H9 (cell line): ENCODE data around the gene NEDD9. TPM values are rescaled to one million over a fixed set of nuclear protein-coding genes. Genes with fewer than 3 reads are reported as not detected.

Experiments
- DNase-seq: peaks from one replicate; pipeline ENCODE4 v3.0.0-alpha.2; 2017
- H2AFZ ChIP-seq: one replicate; pipeline ENCODE4 v1.6.1; 2013; ENCODE audit warnings: mild to moderate bottlenecking, low read length, control low read depth, moderate library complexity
- H2AK5ac ChIP-seq: 2 replicates; pipeline ENCODE4 v1.6.1; 2013; ENCODE audit warnings: low read length, control low read depth, mixed read lengths; ENCODE audit not compliant: insufficient read length
- H2BK120ac ChIP-seq: one replicate; pipeline ENCODE4 v1.6.1; 2013; ENCODE audit warnings: low read depth, mild to moderate bottlenecking, low read length, control low read depth, inconsistent platforms; ENCODE audit not compliant: poor library complexity, severe bottlenecking
- H2BK12ac ChIP-seq: 2 replicates; pipeline ENCODE4 v1.6.1; 2013; ENCODE audit warnings: low read length, control low read depth, mixed read lengths, low read depth; ENCODE audit not compliant: insufficient read length
- H2BK15ac ChIP-seq: 2 replicates; pipeline ENCODE4 v1.6.1; 2013; ENCODE audit warnings: low read depth, low read length, control low read depth
- H2BK20ac ChIP-seq: one replicate; pipeline ENCODE4 v1.6.1; 2013; ENCODE audit warnings: low read depth, mild to moderate bottlenecking, low read length, control low read depth, inconsistent platforms; ENCODE audit not compliant: poor library complexity, severe bottlenecking
- H2BK5ac ChIP-seq: 2 replicates; pipeline ENCODE4 v1.6.1; 2013; ENCODE audit warnings: low read length, control low read depth, mixed read lengths; ENCODE audit not compliant: insufficient read length
- H3K14ac ChIP-seq: 2 replicates; pipeline ENCODE4 v1.6.1; 2013; ENCODE audit warnings: low read length, control low read depth; ENCODE audit not compliant: insufficient read depth
- H3K18ac ChIP-seq: 2 replicates; pipeline ENCODE4 v1.6.1; 2013; ENCODE audit warnings: low read depth, mild to moderate bottlenecking, mixed read lengths, low read length, control low read depth; ENCODE audit not compliant: insufficient read length
- H3K23ac ChIP-seq: 2 replicates; pipeline ENCODE4 v1.6.1; 2013; ENCODE audit warnings: low read length, control low read depth, mixed read lengths, low read depth; ENCODE audit not compliant: insufficient read length
- H3K23me2 ChIP-seq: 2 replicates; pipeline ENCODE4 v1.6.1; 2013; ENCODE audit warnings: low read depth, mild to moderate bottlenecking, mixed read lengths, low read length, control low read depth; ENCODE audit not compliant: insufficient read length, poor library complexity, severe bottlenecking
- H3K27ac ChIP-seq: 2 replicates; pipeline ENCODE4 v1.5.1; 2013; ENCODE audit warnings: low read length, control low read depth, mixed read lengths, low read depth; ENCODE audit not compliant: insufficient read length
- H3K27me3 ChIP-seq: 2 replicates; pipeline ENCODE4 v1.6.1; 2013; ENCODE audit warnings: low read length, control low read depth, inconsistent platforms; ENCODE audit not compliant: insufficient read depth
- H3K4ac ChIP-seq: 2 replicates; pipeline ENCODE4 v1.6.1; 2013; ENCODE audit warnings: low read depth, mild to moderate bottlenecking, control low read depth, inconsistent platforms, low read length, moderate library complexity
- H3K4me1 ChIP-seq: 2 replicates; pipeline ENCODE4 v1.6.1; 2013; ENCODE audit warnings: low read length, control low read depth, inconsistent platforms; ENCODE audit not compliant: insufficient read depth
- H3K4me2 ChIP-seq: 2 replicates; pipeline ENCODE4 v1.6.1; 2013; ENCODE audit warnings: low read length, control low read depth, mixed read lengths; ENCODE audit not compliant: insufficient read length, insufficient read depth
- H3K56ac ChIP-seq: 2 replicates; pipeline ENCODE4 v1.6.1; 2013; ENCODE audit warnings: low read depth, mild to moderate bottlenecking, mixed read lengths, low read length, control low read depth; ENCODE audit not compliant: insufficient read length
- H3K79me1 ChIP-seq: 2 replicates; pipeline ENCODE4 v1.6.1; 2013; ENCODE audit warnings: low read depth, mild to moderate bottlenecking, moderate library complexity, low read length, control low read depth, inconsistent platforms; ENCODE audit not compliant: insufficient read depth, poor library complexity, severe bottlenecking
- H3K79me2 ChIP-seq: 2 replicates; pipeline ENCODE4 v1.6.1; 2013; ENCODE audit warnings: low read length, control low read depth, inconsistent platforms; ENCODE audit not compliant: insufficient read depth
- H3K9ac ChIP-seq: 2 replicates; pipeline ENCODE4 v1.6.1; 2013; ENCODE audit warnings: low read length, control low read depth, mixed read lengths; ENCODE audit not compliant: insufficient read length; ENCODE audit errors: extremely low read depth
- H3K9me3 ChIP-seq: one replicate; pipeline ENCODE4 v1.6.1; 2013; ENCODE audit warnings: low read depth, low read length, inconsistent platforms; ENCODE audit not compliant: control insufficient read depth
- H3T11ph ChIP-seq: one replicate; pipeline ENCODE4 v1.6.1; 2013; ENCODE audit warnings: mild to moderate bottlenecking, low read length, control low read depth, inconsistent platforms
- H4K20me1 ChIP-seq: one replicate; pipeline ENCODE4 v1.6.1; 2013; ENCODE audit not compliant: control insufficient read depth, insufficient read length, insufficient read depth
- H4K5ac ChIP-seq: 2 replicates; pipeline ENCODE4 v1.6.1; 2013; ENCODE audit warnings: low read depth, mild to moderate bottlenecking, mixed read lengths, low read length, control low read depth; ENCODE audit not compliant: insufficient read length
- H4K8ac ChIP-seq: replicated peaks from 2 replicates; pipeline ENCODE4 v1.6.1; 2013; ENCODE audit warnings: low read length, control low read depth, mixed read lengths, low read depth; ENCODE audit not compliant: insufficient read length
- H4K91ac ChIP-seq: 2 replicates; pipeline ENCODE4 v1.6.1; 2013; ENCODE audit warnings: low read depth, mild to moderate bottlenecking, moderate library complexity, mixed read lengths, low read length, control low read depth; ENCODE audit not compliant: insufficient read length
- H3K27ac Mint-ChIP-seq, 3 experiments: 2 replicates in 2 of 3; 3 replicates in 1 of 3; pipeline ENCODE4 v1.8.0; 2020 to 2021; ENCODE audit warnings: mixed read lengths in 3 of 3, mild to moderate bottlenecking in 1 of 3, moderate library complexity in 1 of 3
- H3K27me3 Mint-ChIP-seq: 2 replicates; pipeline ENCODE4 v1.8.0; 2021; ENCODE audit warnings: low read depth, mild to moderate bottlenecking, moderate library complexity, mixed read lengths
- H3K36me3 Mint-ChIP-seq, 3 experiments: 2 replicates in 2 of 3; 3 replicates in 1 of 3; pipeline ENCODE4 v1.8.0; 2020 to 2021; ENCODE audit warnings: low read depth in 3 of 3, mixed read lengths in 3 of 3; ENCODE audit not compliant: insufficient read depth in 1 of 3
- H3K4me1 Mint-ChIP-seq, 2 experiments: 2 replicates each; pipeline ENCODE4 v1.8.0; 2020; ENCODE audit warnings: mixed read lengths in 2 of 2
- H3K4me3 Mint-ChIP-seq, 2 experiments: 2 replicates in 1 of 2; 3 replicates in 1 of 2; pipeline ENCODE4 v1.8.0; 2020 to 2021; ENCODE audit warnings: mild to moderate bottlenecking in 2 of 2, mixed read lengths in 2 of 2, moderate library complexity in 1 of 2
- H3K9me3 Mint-ChIP-seq, 2 experiments: 2 replicates in 1 of 2; 3 replicates in 1 of 2; pipeline ENCODE4 v1.8.0; 2020; ENCODE audit warnings: mild to moderate bottlenecking in 2 of 2, mixed read lengths in 2 of 2, moderate library complexity in 1 of 2
- CTCF ChIP-seq: fragments of 200-600 bp; sonication (generic); conservative IDR thresholded peaks from 3 replicates; pipeline ENCODE4 v1.8.0; 2021; ENCODE audit warnings: antibody characterized with exemption, mild to moderate bottlenecking
- whole genome bisulfite sequencing: extraction: QIAGEN DNeasy Blood & Tissue Kit; methylation state at CpG from one replicate; pipeline ENCODE4 v1.1.7; 2013; ENCODE audit warnings: missing lambda C conversion rate, low lambda C conversion rate, mixed read lengths; ENCODE audit not compliant: insufficient read length; ENCODE audit errors: extremely low coverage; 5-methylcytosine and 5-hydroxymethylcytosine counted together
- total RNA-seq: library from RNA; stranded (reverse); gene quantifications from 2 replicates; pipeline ENCODE4 v1.2.1, GENCODE V29; 2021

Gene NEDD9
- total RNA-seq, 1 experiment from 2014 or later = 5.5 TPM

- H2BK120ac ChIP-seq = no peak overlapping the region
- H2AFZ ChIP-seq = no peak overlapping the region
- peaks cover 5% of the 10 kb centered on the region for H3K23me2 ChIP-seq
- H3K4ac ChIP-seq = no peak overlapping the region
- no peaks in the 10 kb centered on the region for H3K27me3 ChIP-seq
- no peaks in the 10 kb centered on the region for H3K9me3 ChIP-seq
- no peak overlapping the region for H3K23ac ChIP-seq
- H3K27me3 Mint-ChIP-seq = no peaks in the 10 kb centered on the region
- no peak overlapping the region for H4K8ac ChIP-seq
- peaks cover 4% of the 10 kb centered on the region for H3K79me1 ChIP-seq
- peaks cover 57 to 60% of the 10 kb centered on the region in 2 experiments for H3K4me1 Mint-ChIP-seq
- no peak overlapping the region for H3K4me2 ChIP-seq
- H3T11ph ChIP-seq = no peak overlapping the region
- H3K56ac ChIP-seq = no peak overlapping the region
- peaks cover 0 to 2% (median 0%) of the 10 kb centered on the region in 3 experiments; a peak in 2 of 7 replicates for H3K36me3 Mint-ChIP-seq
- H2BK5ac ChIP-seq = no peak overlapping the region
- no peak overlapping the region for H3K4me3 Mint-ChIP-seq
- no peak overlapping the region for H2BK15ac ChIP-seq
- H4K5ac ChIP-seq = no peak overlapping the region
- no peak overlapping the region for H2BK20ac ChIP-seq
- no peaks in the 10 kb centered on the region for H4K20me1 ChIP-seq
- no peaks in the 10 kb centered on the region; the same call in 1 of the 2 replicates for H3K4me1 ChIP-seq
- H3K79me2 ChIP-seq = peaks cover 3% of the 10 kb centered on the region; the same call in 1 of the 2 replicates
- H3K27ac ChIP-seq = no peak overlapping the region
- H2BK12ac ChIP-seq = no peak overlapping the region
- TF ChIP-seq CTCF = no peak
- no CpG with 5 or more reads among the region's 5 CpGs for WGBS
- H2AK5ac ChIP-seq = no peak overlapping the region
- peaks cover 0 to 3% of the 10 kb centered on the region in 2 experiments; a peak in 1 of 5 replicates for H3K9me3 Mint-ChIP-seq
- H3K14ac ChIP-seq = no peak overlapping the region
- no peak for DNase-seq
- H3K27ac Mint-ChIP-seq = no peak overlapping the region
- no peak overlapping the region for H4K91ac ChIP-seq
- H3K9ac ChIP-seq = no peak overlapping the region
- H3K18ac ChIP-seq = no peak overlapping the region
These were observed 4.8 kb downstream of the NEDD9 start for GRCh38 chr6:11227698-11228097.
